ENCODE data around the gene PTPRJ.
A peak's percentile ranks its signal among the peaks of the same experiment; 100 is the strongest.

Gene PTPRJ

DNA sequence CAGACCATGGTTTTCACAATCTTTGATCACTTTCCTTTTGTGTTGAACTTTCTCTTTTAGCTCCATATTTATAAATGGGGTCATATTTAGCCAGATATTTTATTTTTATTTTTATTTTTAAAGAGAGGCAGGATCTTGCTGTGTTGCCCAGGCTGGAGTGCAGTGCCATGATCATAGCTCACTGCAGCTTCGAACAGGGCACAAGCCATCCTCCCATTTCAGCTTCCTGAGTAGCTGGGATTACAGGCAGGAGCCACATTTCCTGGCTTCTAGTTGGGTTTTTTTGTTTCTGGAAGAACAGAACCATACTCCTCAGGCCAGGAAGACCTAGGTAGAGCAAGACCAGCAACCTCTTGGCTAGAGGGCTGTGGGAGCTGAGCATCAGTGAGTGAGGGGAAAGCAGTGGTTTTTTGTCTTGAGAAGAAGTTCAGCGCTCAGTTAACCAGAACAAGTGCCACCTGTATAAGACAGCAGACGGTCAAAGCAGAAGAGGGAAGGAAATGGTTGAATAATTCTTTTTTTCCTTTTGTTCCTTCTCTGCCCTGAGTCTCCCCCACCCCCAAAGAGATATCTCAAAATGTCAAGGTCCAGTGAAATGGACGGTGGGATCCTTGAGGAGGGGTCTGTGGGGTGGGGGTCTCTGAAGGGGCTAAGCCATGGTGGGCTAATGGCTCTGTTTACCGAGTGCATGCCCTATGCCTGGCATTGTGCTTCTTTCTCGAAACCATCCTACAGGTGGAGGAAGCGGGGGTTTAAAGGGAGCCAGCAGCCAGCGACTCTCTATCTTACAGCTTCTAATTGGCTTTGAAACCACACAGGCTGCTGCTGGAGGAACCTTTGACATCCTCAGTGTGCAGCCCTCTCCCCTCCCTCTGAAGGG, 63.0 kb downstream of the PTPRJ start:
- DNase-seq: no peak

DNA sequence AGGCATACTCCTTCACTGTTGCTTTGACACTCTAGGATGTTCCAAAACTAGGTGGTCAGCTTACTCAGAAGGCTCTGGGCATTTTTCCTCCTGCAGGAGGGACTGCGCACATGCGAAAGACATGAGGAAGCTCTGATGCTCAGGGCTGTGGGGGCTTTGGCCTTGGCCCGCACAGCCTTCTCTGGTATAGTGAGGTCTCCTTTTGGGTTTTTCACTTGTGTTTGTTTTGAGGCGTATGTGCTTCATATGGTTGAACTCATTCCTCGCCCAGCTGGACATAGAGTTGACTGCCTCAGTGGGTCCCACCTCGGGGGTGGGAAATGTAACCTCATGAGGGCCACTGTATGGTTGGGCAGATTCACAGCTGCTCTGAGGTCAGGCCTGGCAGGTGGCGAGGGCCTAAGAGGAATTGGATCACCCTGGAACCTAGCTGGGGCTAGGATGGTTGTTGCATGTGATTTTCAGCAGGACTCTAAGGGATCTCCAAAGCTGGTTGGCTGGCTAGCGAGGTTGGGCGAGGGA, 63.7 kb downstream of the PTPRJ start:
- DNase-seq: no peak

DNA sequence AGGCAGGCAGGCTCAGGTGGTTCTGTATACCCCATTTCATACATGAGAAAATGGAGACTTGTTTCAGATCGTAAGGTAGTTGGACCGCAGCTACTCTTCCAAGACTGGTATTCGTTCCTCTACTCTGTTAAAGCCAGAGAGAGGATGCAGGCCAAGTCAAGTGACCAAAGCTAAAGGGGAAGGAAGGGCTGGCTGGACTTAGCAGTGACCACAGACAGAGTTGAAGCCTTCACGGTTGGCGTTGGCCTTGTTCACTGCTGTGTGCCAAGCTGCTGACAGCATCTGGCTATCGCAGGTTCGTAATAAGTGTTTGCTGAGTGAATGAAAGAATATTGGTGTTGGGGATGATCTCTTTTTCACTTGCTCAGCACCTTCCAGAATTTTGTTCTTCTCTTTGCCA, 64.2 kb downstream of the PTPRJ start:
- no peak for DNase-seq

DNA sequence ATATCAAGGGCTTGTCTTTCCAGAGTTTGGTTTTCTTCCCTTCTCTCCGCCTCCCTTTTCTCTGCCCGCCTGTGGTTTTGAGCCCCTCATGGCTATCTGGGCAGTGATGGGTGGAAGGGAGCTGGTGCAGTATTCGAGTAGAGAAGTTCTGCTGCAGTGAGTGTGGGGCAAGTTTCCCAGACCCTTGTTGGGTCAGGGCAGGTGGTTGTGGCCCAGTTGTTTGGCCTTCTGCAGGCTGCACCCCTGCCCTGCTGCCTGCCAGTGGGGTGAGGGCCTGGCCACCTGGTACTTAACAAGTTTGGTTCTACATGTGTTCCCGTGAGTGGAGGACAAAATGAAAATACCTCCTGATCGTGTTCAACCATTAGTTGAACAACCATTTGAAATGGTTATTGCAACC, 65.2 kb downstream of the PTPRJ start:
- DNase-seq: no peak

DNA sequence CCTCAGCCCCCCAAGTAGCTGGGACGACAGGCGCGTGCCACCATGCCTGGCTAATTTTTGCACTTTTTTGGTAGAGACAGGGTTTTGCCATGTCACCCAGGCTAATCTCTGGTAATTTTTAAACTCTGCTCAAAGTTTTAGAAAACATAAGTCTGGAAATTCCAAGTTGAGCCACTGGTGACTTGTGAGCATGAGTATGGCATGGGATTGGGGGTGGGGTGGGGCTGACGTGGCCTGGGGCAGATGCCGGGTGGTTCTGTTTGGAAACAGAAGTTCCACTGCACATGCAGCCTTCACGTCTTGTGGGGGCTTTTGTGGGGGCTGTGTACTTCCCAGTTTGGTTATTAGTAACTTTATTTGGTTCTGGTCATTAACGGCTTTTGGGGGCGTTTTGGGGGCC, 67.3 kb downstream of the PTPRJ start:
- no peak for DNase-seq

DNA sequence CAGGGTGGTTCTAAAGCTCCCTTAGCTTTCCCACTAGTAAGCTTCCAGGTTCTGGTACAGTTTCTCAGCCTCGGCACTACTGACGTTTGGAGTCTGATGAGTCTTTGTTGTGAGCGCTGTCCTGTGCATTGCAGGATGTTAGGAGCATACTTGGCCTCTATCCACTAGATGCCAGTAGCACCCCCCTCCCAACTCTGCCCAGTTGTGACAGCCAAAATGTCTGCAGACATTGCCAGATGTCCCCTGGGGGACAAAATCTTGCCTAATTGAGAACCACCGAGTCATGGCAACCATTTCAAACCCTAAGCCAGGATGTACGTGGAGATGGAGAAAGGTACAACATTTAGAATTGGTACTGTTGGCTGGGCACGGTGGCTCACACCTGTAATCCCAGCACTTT, 68.7 kb downstream of the PTPRJ start:
- DNase-seq: no peak

DNA sequence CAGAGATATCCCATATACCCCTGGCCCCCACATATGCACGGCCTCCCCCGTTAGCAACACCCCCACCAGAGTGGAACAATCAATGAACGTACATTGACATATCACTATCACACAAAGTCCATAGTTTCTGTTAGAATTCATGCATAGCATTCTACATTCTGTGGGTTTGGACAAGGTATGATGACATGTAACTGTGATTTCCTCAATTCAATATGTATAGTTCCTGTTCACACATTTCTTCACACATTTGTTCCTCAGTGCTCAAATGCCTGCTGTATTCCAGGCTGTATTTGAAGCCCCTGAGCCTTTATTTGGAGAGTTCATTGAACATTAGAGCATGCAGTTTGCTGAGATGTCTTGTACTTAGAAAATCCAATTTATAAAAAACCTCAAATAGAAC, 69.9 kb downstream of the PTPRJ start:
- no peak for DNase-seq

DNA sequence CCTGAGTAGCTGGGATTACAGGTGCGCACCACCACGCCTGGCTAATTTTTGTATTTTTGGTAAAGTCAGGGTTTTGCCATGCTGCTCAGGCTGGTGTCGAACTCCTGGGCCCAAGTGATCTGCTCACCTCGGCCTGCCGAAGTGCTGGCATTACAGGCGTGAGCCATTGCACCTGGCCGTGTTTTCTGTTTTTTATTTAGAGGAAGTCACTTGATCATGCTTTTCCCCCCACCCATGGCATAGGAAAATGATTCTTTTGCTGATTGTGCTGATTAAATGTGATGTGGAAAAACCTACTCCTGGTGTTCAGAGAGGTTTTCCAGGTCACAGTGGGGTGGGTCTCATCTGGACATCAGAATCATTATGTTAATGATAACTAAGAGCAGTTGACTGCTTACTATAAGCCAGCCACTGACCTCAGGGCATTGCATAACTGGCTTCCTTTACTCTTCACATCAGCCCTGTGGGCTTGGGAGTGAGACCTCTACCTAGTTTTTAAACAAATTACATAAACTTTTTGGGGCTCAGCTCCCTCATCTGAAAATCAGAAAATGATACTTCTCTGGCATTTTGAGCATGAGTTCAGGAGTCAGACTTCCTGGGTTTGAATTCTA, 71.0 kb downstream of the PTPRJ start:
- DNase-seq: no peak

DNA sequence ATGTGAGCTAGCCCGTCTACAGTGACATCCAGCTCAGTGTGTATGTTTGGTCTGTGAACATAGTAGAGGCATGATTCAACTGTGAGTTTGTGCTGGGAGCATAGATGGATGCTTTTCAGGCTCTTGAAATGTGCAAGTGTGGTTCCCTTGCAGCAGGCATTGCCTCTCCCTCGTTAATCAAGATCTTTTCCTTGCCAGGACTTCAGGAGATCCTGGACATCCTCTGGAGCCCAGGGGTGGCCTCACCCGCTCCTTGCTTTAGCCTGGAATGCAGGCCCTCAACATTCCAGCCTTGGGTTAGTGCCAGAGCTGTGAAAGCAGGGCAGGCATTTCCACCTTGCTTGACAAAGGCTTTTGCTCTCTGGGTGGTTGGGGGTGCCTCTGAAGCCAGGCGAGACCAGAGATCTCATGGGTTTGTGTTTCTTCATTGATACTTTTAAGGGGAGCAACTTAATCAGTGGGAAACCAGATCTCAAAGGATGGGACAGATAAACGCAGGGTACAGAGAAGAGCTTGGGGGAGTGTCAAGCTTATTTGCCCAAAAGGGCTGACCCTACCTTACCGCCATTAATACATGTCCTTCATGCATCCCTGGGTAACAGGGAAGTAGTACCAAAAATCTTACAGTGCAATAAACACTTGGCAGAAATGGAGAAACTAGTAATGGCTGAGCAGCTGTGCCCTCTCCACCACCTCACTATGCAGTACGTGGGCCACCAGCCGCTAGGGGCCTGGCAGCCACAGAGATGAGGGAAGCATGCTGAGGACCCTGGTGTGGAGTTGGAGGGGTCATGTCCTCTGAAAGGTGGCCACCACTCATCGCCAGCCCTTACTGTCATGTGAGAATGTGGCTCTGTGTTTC, 72.1 kb downstream of the PTPRJ start:
- no peak for DNase-seq

DNA sequence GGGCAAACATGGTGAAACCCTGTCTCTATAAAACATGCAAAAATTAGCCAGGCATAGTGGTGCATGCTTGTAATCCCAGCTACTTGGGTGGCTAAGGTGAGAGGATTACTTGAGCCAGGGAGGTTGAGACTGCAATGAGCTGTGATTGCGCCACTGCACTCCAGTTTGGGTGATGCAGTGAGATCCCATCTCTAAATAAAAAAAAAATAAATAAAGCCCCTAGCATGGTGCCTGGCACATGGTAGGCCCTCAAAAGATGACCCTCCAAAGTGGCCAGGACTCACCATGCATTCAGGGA, 74.6 kb downstream of the PTPRJ start:
- DNase-seq: no peak

DNA sequence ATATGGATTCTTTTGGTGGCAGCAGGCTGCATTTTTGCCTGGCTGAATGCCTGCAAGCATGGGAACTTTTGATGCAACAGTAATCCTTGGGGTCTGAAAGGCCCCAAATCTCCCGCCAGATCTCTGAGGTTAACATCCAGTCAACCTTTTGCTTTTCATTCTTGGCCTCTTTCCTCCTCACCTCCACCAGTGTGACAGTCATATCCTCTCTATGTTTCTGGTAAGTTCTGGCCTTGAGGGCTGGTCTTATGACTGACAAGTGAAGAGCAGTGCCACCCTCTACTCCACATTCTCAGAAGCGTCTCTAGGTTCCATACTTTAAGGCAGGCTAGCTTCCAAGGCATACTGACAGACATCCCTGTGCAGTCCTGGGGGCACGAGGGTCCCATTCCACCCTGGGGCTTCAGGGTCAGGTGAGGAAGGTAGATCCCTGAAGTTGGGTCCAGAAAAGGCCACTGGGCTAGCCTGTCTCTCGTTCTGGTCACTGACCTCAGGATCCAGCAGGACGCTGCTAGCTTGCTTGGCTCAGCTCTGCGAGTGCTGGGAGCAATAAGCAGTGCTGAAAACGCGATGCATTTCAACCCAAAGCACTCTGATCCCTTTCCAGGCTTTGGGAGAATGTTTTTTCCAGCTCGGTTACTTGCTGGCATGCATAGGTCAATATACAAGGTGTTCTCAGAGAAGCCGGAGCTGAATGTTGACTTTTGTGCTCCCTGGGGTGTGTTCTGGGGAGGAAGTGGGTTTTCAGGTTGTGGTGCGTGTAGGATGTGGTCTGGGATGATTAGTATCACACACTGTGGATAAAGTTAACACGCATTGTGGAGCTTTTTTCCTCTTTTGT, 75.2 kb downstream of the PTPRJ start:
- DNase-seq: peak; percentile 53

DNA sequence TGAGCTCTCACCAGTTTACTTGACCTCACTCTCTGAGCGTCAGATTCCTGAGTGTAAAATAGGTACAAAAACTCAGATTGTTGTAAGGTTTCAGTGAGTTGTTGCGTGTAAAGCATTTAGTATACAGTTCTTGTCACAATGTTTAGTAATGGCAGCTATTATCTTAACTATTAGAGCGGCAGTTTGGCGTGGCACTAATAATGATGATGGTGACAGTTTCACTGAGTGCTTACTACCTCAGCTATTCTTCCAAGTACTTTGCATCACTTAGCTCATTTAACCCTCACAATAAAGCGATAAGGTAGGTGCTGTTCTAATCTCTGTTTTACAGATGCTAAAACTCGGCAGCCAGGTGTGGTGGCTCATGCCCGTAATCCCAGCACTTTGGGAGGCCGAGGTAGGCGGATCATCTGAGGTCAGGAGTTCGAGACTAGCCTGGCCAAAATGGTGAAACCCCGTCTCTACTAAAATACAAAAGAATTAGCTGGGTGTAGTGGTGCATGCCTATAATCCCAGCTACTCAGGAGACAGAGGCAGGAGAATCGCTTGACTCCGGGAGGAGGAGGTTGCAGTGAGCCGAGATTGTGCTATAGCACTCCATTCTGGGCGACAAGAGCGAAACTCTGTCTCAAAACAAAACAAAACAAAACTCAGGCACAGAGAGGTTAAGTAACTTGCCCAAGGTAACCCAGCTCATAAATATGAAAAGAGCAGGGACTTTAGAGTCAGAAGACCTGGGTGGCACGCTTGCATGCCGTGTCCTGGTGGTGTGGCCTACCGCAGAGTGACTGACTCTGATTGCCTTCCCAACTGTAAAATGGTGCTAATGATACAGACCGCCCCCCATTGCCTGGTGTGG, 76.2 kb downstream of the PTPRJ start:
- DNase-seq: no peak

DNA sequence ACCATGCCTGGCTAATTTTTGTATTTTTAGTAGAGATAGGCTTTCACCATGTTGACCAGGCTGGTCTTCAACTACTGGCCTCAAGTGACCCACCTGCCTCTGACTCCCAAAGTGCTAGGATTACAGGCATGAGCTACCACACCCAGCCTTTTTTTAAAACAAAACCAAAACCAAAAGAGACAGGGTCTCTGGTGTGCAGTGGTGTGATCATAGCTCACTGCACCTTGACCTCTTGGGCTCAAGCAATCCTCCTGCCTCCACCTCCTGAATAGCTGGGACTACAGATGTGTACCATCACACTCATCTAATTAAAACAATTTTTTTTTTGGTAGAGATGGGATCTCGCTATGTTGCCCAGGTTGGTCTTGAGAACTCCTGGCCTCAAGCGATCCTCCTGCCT, 77.7 kb downstream of the PTPRJ start:
- no peak for DNase-seq

DNA sequence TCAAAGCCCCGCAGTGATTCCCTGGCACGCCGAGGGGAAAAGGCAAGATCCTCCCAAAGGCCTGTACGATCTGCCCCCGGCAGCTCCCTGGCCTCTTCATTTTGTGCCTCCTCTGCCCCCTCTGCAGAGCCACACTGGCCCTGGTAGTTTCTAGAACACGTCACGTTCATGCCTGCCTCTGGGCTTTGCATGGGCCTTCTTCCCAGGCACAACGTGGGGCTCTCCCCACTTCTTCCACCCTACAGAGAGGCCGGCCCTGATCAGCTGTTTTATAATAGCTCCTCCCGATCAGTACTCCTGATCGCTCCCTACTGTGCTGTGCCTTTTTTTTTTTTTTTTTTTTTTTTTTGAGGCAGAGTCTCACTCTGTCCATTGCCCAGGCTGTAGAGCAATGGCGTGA, 78.4 kb downstream of the PTPRJ start:
- no peak for DNase-seq

DNA sequence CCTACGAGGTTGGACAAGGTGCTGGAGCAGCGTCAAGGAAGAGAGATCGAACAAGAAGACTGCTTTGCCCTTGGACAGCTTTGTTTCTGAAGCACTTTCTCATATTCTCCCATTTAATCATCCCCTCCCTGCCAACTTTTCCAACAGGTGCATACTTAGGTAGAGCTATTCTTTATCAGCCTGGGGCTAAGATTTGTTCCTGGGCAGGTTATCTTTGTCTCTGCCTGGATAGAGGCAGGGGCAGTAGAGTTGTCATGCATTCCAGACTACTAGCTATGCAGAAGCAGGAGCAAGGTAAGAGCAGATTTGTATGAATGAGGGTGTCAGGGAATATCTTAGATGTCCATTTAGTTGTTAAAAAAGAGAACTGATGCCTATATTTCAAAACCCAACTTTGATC, 82.3 kb downstream of the PTPRJ start:
- no peak for DNase-seq

DNA sequence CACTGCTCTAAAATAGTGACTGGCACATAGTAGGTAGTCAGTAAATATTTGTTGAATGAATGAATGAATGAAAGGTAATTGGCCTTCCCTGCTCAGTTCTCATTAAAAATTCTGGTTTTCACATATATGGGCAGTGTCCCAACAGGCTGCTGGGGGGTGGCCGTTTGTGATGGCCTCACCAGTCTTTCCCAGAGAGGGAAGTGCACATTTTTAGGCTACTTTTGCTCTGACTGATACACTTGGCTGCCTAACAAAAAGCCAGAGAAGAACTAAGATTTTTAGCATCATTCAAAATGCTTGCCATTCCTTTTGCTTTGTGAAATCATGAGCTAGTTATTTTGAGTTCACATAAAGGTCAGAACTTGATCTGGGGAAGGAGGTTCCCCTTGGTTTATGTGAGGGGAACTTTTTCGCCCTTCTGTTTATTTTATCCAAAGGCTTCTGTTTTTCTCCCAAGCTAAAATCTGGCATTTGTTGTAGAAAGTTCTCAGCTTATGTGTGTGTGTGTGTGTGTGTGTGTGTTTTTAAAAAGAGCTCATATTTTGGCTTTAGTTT, 83.1 kb downstream of the PTPRJ start:
- DNase-seq: no peak

DNA sequence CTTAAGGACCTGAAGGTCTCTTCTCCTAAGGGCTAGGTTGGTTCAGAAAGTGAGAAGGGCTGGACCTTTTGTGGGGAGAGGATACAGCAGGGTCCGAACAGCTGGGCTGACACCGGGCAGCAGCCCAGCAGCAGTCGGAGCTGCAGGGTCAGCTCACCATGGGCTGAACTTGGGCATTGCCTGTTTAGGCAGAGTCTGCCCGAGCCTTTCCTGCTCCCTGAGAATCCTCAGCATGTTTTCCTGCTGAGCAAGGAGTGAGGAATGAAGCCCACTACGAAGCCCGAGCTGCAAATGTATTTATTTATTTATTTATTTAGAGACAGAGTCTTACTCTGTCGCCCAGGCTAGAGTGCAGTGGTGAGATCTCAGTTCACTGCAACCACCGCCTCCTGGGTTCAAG, 83.9 kb downstream of the PTPRJ start:
- DNase-seq: no peak

DNA sequence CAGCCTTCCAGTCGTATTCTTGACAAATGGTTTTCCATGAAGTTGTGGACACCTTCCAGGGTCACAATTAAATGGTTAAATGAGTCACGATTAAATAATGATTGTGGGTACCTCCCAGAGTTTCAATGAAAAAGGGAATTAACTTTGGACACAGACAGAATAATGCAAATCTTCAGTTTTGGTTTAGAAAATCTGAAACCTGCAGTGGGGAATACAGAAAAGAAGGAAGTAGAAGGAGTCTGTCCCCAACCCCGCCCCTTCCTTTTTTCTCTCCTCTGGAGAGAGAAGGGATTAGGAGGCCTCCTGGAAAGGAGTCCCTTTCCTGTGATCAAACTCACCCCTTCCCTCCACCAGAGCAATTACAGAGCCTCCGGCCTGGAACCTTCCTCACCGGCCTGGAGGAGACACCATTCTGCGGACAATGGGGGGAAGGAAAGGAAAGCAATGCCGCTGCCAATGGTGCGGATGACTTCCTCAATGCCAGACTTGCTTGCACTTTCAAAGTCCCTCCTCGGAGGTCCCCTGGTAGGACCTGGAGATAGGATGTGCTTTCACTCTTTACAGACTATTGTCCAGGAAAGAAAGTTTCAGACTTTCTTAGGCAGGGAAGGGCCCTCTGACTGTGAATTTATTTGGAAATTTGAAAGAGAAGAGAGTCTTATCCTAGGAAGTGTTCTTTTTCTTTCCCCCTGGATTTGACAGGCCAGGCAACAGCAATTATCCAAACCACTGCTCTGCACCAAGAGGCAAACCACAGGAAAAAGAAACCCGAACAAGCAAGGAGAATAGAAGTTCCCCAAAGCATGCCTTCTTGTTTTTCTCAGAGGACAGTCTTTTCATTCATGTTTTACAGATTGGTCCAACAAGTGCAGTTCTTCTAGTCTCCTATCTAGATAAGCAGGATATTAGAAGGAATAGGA, 86.8 kb downstream of the PTPRJ start:
- DNase-seq: no peak

DNA sequence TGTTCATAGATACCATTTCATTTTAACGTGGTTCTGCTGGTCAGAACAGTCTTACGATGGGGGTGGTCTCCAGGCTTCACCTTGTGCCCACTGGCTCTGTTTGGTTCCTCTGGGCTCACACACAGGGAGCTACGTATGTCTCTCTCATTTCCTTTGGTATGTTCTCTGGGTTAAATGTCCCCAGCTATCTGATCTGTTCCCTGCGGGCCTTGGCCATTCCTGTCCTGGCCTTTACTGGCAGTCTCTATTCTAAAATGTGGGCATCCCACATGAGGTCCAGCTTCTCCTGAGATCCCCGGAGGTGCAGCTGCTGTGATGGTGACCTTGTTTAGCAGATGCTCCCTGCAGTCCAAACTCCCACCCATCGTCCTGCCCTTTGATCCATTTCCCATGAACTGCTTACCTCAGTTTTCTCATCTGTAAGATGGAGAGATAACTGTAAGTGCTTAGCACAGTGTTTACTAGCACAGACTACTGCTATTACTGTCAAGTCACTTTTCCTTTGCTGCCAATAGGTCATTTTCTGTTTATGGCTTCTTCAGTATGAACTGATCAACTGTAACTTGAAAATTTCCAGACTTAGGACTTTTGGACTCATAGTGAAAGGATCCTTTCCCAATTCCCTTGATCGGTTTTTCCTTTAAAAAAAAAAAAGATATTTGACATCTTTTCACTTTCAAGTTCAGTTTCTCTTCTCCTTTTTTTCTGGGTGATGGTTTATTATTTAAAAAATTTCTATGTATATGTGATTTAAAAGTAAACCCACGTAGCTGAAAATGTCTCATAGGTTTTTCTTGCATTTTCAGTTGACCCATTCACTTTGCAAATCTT, 92.9 kb downstream of the PTPRJ start:
- DNase-seq: no peak
